Measurements from ENCODE around the gene CAPN13.
"Not testable (repeated sequence)": the region's sequence is repeated elsewhere in the genome, so short reads cannot be mapped to it uniquely, and the experiment has no call there.

Gene CAPN13

DNA sequence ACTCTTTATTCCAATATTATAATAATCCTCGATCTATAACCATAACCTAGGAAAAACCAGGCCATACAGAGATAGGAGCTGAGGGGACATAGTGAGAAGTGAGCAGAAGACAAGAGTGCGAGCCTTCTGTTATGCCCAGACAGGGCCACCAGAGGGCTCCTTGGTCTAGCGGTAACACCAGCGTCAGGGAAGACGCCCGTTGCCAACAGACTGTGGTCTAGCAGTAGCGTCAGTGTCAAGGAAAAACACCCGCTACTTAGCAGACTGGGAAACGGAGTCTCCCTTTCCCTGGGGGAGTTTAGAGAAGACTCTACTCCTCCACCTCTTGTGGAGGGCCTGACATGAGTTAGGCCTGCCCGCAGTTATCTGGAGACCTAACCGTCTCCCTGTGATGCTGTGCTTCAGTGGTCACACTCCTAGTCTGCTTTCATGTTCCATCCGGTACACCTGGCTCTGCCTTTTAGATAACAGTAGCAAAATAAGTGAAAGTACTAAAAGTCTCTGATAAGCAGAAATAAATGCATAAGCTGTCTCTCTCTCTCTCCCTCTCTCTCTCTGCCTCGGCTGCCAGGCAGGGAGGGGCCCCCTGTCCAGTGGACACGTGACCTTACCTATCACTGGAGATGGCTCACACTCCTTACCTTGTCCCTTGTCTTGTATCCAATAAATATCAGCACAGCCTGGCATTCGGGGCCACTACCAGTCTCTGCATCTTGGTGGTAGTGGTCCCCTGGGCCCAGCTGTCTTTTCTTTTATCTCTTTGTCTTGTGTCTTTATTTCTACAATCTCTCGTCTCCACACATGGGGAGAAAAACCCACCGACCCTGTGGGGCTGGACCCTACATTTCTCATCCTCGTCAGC is 109.8 kb downstream of the CAPN13 start:
- FAIRE-seq: not testable (repeated sequence)

DNA sequence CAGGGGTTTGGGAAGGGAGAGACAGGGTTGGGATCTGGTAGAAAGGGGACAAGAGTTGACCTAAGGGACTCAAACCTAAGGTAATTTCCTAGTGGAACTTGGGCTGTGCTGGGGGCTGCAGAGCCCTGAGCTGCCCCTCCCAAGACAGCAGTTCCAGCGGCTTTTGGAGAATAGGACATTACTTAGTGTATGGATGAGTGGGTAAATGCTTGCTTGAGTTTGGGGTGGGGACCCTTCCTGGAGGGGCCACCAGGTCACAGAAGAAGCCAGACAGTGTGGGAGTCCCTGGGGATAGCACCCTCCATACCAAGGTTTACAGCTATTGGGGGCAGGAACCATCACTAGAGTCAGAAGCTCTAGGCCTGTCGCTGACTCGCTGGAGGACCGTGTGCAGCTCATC is 111.5 kb downstream of the CAPN13 start:
- no peak for FAIRE-seq

DNA sequence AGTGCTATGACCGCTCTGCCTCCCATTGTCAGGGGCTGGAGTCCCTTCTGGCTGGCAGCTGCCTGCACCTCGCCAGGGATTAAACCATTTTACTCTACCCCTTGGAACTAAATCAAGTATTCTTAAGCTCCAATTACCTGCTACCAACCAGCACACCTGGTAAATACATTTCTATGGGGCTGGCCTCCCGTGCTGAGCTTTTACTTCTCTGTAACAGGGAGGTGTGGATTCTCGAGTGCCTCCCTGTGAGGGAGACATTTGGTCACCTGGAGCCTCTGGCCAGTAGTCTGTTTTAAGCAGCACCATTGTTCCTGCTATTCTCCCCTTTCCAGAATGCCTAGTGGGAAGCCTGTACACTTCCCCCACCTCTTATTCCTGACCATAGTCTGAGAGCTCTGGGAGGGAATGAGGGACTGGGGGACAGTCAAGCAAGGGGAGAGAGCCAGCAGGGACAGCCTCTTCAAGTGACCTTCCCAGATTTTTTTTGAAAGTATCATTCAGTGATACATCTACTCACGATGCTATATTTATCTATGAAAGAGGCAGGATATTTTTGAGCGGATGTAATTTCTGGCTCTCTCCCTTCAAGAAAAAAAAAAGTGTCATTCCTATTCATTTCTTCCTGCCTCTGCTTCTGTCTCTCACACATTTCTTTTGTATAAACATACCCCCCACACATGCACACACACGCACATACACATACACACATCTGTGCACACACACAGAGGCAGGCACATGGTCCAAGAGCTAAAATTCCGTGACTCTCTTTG is 112.8 kb downstream of the CAPN13 start:
- FAIRE-seq: no peak

DNA sequence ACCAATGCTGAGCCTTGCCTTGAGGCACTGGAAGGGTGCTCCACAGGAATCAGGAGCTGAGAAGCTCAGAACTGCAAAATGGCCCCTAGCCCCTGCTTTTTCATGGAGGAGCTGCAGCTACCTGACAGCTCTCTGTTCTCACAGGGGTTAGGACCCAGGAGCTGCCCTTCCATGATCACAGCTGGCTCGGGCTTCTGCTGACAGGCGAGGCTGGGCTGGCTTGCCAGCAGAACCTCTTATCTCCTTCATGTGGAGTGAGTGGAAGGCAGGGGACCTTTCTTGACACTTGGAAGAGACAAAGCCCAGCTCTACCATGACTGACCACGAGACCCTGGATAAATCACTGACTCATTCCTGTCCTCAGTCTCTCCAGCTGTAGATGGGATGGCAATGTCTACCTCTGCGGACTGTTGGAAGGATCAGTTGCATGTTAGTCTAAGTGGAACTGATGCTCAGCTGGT is 113.4 kb downstream of the CAPN13 start:
- FAIRE-seq: no peak

DNA sequence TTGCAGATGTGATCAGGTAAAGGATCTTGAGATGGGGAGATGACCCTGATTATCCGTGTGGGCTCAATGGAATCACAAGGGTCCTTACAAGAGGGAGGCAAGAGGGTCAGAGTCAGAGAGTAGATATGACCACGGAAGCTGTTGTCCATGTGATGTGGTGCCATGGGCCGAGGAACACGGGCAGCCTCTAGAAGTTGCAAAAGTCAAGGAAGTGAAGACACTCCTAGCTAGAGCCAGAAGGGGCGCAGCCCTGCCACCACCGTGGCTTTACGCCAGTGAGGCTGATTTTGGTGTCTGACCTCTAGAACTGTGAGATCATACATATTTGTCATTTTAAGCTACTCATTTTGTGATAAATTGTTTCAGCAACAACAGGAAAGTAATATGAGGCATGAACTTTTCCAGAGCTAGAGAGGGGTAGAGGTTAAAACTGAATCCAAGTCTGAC is 114.4 kb downstream of the CAPN13 start:
- FAIRE-seq: no peak

DNA sequence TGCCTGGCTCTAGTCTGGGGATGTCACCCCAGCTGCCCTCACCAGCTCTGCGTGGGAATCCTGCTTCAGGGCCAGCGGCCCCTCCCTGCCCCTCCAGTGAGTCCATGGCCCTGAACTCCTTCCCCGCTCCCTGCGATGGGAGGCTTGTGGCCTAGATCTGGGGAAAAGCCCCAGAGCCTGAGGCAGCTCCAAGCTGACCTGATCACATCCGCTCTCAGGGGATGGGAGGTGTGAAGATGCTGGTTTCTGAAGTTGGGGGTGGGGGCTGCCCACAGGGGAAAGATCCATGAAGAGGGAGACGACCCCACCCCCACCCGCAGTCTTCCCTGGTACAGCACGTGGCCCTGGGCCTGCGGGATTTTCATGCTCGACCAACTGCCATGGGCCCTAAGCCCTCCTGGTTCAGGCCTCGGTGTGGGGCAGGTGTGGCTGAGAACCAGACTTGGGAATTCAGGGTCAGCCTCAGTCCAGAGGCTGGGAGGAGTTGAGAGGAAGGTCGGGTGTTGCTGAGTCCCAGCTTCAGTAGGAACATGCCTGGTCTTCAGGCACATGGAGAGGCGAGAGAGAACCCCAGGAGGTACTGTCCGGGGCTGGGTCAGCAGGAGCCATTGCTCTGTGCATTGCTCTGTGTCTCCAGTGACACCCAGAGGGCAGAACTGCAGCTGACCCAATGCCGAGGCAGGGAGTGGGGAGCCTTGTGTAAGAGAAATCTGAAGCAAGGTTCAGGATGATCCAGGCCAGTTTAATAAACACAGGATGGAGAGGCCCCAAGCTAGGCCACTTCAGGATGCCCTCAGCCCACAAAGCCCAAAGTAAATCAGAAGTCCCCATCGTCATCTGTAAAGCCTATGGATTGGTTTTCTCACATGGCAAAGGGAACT is 115.1 kb downstream of the CAPN13 start:
- no peak for FAIRE-seq

DNA sequence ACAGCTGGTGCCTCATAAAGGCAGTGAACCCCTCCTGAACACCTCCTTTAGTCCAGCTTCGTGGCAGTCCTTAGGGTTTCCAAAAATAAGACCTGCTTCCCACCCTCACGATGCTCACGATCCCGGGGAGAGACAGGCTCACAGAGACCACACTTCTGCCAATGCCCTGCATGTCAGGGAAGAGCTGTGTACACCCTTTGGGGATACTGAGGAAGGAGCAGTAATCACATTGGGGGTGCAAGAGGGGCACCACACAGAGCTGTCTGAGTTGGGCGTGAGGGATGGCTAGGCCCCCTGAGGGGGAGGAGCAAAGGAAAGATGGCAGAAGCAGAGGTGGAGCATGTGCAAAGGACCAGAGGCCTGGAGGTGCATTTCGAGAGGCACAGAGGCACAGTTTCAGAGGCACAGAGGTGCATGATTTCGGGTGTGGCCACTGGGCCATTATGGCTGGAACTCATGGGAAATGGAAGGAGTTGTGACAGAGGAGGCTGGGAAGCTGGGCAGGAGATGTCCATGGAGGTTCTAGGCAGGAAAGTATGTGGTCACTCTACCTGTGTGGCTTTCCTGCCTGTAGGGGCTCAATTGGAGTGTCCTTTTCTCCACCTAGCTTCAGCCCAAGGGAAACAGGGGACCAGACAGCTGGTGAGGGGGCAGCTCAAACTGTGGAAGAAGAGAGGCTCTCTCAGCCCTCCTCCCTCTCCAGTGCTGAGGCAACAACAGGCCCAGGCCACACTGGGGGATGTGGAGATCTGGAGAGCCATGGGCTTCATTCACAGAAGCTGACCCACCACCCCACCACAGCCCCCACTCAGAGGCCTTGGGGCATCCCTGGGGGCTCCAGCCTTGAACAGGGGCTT is 115.9 kb downstream of the CAPN13 start:
- no peak for FAIRE-seq

DNA sequence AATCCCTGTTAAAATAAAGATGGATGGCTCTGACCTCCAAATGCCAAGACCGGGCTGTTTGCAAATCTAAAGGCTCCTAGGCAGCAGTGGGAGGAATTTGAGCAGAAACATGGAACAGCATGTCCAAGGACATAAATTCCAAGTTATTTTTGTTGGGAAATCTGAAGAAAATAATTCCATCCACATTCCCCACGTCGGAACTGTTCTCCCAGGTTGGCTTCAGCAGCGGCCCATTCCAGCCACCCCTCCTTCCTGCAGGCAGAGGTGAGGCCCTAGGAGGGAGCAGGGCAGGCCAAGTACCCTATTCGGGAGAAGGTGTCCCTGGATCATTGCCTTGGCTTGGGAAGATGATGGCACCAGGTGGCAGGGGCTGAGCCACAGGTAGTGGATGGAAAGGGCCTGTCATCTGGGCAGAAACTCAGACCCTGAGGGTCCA is 117.1 kb downstream of the CAPN13 start:
- no peak for FAIRE-seq

DNA sequence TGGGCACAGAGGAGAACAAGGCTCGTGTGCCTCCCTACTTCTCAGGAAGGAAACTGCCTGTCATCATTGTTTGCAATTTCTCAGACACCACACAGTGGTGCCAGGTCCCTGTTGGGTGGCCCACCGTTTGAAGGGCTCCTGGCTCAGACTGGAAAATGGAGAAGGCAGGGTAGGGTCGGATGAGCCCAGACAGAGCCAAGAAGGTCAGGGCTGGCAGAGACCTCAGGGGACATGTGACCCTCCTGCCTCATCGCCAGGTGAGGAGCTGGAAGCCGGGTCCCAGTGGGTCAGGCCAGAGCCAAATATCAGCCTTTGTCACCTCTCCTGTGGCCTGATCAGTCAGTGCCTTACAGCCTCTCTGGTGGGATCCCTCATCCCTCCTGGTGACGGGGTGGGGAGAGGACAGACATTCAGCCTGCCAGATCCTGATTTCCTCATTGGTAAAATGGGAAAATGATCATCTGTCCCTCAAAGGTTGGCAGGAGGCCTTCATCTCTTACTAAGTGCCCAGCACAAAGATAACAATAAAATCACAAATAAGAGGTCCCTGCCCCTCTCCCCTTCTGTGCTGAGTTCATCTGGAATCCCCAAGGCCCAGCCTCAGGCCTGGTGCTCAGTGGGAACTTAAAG is 117.6 kb downstream of the CAPN13 start:
- FAIRE-seq: no peak

DNA sequence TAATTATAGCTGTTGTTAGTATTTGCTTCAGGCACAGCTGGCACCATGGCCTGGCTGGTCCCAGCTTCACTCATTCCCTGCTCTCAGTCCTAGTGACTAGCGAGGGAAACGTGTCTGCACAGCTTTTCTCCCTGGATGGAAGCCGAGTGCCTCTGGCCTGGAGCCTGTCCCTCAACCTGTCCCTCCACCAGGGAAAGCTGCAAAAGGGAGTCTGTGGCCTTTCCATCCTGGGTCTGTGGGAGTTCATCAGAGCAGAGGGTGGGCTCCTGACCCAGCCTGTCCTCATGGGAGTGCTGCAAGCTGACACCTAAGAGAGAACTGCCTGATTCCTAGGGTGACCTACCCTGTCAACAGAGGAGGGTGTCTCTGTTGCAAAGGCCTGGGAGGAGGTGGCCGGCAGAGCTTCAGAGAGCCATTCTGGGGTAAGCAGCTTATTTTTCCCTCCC is 118.3 kb downstream of the CAPN13 start:
- FAIRE-seq: no peak

DNA sequence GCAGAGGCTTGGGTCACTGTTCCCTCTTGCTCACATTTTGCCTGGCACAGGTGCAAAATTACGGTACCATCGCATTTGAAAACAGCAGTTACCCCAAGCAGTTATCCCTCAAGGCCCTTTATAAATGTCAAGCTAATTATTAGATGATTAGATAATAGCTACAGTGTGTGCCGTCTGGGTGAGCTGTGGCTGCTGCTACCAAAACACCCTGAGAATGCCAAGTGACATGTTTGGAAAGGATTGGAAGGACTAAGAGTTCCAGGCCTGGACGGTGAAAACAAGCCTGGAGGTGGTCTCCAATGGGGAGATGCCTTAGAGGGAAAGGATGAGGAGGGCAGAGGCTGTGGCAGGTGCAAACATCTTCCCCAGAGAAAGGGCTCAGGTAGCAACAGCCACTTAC is 120.6 kb downstream of the CAPN13 start:
- no peak for FAIRE-seq

DNA sequence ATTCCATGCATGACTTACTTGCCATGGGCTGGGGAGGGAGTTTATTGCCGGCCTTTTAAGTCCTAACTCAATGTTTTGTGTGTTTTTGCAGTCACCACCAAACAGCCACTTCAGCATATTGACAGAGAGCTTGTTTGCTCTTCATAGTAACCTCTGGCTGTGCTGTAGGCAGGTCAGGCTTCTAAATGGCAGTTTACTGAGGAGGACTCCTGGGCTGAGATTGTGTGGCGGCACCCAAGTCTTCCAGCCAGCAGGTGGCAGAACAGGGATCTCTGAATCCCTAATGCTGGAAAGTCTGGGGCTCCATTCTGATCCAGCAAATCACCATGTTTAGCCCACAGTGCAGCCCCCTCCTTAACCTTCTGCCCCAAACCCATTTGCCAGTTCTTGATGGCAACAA is 121.2 kb downstream of the CAPN13 start:
- no peak for FAIRE-seq

DNA sequence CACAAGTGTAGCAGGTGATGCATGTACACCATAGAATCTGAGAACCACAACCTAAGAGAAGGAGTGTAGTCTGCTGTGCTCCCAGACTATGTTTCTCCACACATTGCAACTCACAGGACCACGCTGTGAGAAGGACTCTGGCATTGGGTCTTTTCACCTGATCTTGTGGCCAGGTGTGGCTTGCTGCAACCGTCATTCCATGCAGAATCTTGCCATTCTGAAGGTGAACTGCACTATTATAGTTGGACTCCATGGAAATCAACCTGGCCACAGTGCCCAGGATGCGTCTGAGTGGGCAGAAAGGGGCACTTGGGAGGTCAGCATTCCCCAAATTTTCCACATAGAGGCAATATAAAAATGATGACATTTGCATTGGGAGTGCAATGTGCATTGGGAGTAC is 122.2 kb downstream of the CAPN13 start:
- no peak for FAIRE-seq

DNA sequence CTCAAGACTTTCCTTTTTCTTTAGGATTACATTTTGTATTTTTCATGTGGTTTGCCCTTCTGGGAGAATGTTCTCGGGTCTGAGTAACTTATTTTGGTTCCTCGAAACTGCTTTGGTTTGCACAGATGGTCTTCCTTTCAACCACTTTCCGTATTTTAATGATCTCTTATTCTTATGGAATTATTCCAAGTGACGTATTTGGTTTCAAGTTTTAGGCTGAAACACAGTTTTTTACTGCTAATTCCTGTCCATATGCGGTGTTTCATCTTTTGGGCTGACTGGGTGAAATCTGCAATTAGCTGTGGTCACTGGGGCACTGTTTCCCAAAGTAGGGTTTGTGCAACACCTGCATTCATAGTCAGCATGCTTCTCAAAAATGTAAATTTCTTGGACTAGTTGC is 122.7 kb downstream of the CAPN13 start:
- no peak for FAIRE-seq

DNA sequence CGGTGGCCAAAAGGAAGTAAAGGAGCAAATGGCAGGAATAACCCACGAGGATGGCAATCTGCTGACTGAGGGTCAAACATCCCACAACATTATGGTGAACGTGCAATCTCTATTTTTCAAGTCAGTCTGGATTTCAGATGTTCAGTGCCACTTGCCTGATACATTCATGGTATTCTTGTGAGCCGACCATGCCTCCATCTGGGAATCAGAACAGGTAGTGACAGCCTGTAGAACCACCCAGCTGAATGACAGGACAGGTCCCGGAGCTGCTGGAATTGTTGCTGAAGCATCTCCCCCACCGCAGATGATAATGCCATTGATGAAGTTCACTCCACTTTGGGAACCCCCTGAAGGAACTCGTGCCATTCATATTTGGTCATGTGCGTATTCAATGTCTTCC is 123.2 kb downstream of the CAPN13 start:
- FAIRE-seq: no peak

DNA sequence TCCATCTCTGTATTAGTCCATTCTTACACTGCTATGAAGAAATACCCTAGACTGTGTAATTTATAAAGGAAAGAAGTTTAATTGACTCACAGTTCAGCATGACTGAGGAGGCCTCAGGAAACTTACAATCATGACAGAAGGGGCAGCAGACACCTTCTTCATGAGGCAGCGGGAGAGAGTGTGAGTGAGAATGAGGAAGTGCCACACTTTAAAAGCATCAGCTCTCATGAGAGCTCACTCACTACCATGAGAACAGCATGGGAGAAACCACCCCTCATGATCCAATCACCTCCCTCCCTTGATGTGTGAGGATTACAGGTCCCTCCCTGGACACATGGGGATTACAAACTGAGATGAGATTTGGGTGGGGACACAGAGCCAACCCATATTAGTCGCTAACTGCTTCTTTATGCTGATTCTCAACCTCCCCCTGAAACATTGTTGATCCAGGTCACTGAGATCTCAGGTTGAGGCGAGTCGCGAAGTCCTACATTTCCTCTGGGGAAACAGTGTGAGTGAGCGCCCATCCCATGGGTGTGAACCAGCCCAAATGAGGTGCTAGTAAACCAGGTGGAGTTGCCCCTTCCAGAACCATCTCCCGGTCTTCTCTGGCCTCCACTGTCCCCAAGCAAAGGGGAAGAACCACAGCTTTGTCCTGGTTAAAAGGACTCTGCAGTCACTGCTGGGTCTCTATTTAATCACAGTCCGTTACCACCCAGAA is 123.8 kb downstream of the CAPN13 start:
- FAIRE-seq: no peak

DNA sequence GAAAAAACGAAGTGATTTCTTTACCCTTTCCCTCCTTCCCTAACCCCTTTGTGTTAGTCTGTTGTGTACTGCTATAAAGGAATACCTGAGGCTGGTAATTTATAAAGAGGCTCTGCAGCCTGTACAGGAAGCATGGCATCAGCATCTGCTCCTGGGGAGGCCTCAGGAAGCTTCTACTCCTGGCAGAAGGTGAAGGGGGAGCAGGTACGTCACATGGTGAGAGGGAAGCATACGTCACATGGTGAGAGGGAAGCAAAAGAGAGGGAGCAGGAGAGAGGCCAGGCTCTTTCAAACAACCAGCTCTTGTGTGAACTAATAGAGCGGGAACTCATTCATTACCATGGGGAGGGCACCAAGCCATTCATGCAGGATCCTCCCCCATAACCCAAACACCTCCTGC is 126.2 kb downstream of the CAPN13 start:
- no peak for FAIRE-seq

DNA sequence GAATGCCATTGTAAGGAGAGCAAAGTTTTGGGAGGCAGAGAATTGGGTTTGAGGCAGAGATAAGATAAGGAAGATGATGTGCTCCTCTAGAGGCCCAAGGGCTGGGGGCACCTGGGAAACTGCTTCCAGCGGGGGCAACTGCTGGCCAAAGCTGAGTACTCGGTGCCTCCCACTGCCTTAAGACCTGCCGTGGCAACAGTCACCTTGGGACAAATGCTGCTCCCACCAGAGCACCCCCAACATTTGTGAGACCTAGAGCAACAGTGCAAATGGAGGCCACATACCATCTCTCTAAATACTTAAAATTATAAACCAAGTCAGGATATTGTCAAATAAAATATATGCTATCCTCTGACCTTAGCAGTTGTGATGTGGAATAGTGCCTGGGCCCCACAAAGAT is 127.1 kb downstream of the CAPN13 start:
- FAIRE-seq: no peak

DNA sequence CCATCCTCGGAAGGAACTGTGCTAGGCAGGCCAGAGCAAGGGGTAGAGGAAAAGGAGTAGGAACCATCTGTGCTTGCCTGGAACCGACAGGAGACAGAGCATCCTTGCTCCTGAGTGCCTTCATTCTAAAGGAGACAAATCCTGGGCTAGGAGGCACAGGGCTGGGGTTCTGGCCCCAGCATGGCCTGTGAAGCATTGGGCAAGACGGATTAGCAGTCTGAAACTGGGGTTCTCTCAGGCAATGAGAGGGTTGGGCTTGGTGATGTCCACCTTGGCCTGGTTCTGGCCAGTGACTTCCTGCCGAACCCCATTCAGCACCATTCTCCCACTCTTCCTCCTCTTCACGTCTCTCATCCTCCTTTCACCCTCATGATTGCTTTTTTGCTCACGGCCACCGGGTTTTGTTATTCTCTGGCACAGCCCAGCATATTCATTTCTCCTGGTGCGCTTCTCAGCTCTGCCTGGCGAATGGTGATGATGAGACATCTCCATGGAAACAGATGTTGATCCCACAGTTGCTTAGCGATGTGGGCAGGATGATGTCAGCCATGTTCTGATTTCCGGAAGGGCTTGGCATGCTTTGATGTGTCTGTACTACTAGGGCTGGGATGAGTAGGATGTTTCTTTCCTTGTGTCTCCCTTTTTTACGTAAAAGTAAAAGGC is 127.7 kb downstream of the CAPN13 start:
- FAIRE-seq: no peak

Measured in TTC549 (cell line).